GM19324 (cell line): ENCODE data around the gene NYAP2.

Source experiments
- ATAC-seq: cut with Tn5 transposase; IDR thresholded peaks from one replicate; pipeline ENCODE4 v1.9.1; 2021; ENCODE audit warnings: mild to moderate bottlenecking, moderate library complexity; ENCODE audit not compliant: unreplicated experiment, low FRiP score

Gene NYAP2

GRCh38 chr2:225472161-225472560, 72.7 kb downstream of the NYAP2 start:
- no peak for ATAC-seq

GRCh38 chr2:225479386-225479785, 79.9 kb downstream of the NYAP2 start:
- ATAC-seq = no peak

- ATAC-seq = no peak
Observed at GRCh38 chr2:225484751-225485150, 85.2 kb downstream of the NYAP2 start.

GRCh38 chr2:225486236-225486635, 86.7 kb downstream of the NYAP2 start:
- no peak for ATAC-seq

GRCh38 chr2:225487878-225488416, 88.4 kb downstream of the NYAP2 start:
- no peak for ATAC-seq

- ATAC-seq = no peak
Observed at GRCh38 chr2:225488743-225489142, 89.2 kb downstream of the NYAP2 start.

- no peak for ATAC-seq
Observed at GRCh38 chr2:225493420-225494099, 94.0 kb downstream of the NYAP2 start.

GRCh38 chr2:225494100-225494459, 94.6 kb downstream of the NYAP2 start:
- no peak for ATAC-seq

GRCh38 chr2:225495706-225496105, 96.2 kb downstream of the NYAP2 start:
- ATAC-seq = no peak

- no peak for ATAC-seq
Observed at GRCh38 chr2:225496568-225496967, 97.1 kb downstream of the NYAP2 start.

- no peak for ATAC-seq
Observed at GRCh38 chr2:225497166-225497565, 97.7 kb downstream of the NYAP2 start.

GRCh38 chr2:225501022-225501421, 101.5 kb downstream of the NYAP2 start:
- ATAC-seq = no peak

GRCh38 chr2:225502971-225503370, 103.5 kb downstream of the NYAP2 start:
- ATAC-seq = no peak

- no peak for ATAC-seq
Observed at GRCh38 chr2:225510796-225511195, 111.3 kb downstream of the NYAP2 start.

- no peak for ATAC-seq
Observed at GRCh38 chr2:225512469-225512868, 113.0 kb downstream of the NYAP2 start.

- ATAC-seq = no peak
Observed at GRCh38 chr2:225512876-225513540, 113.5 kb downstream of the NYAP2 start.

GRCh38 chr2:225515033-225515432, 115.5 kb downstream of the NYAP2 start:
- ATAC-seq = no peak

- no peak for ATAC-seq
Observed at GRCh38 chr2:225526760-225527390, 127.4 kb downstream of the NYAP2 start.

- ATAC-seq = no peak
Observed at GRCh38 chr2:225531559-225531958, 132.0 kb downstream of the NYAP2 start.

- no peak for ATAC-seq
Observed at GRCh38 chr2:225532096-225532495, 132.6 kb downstream of the NYAP2 start.

- ATAC-seq = no peak
Observed at GRCh38 chr2:225534037-225534436, 134.5 kb downstream of the NYAP2 start.

GRCh38 chr2:225534697-225535096, 135.2 kb downstream of the NYAP2 start:
- no peak for ATAC-seq
